Gastrocnemius medialis (tissue), 4 donors: ENCODE results near the gene TMEM45B. TPM values are rescaled to one million over a fixed set of nuclear protein-coding genes. Genes with fewer than 3 reads are reported as not detected.
"Not testable (repeated sequence)": the region's sequence is repeated elsewhere in the genome, so short reads cannot be mapped to it uniquely, and the experiment has no call there.

ENCODE experiments used
- ATAC-seq, 2 donors: fragments of 150-250 bp; one replicate each; pipeline ENCODE4 v1.9.1; 2016
- DNase-seq, 2 donors: peaks; one replicate each; pipeline ENCODE4 v3.0.0-alpha.2; 2019
- H3K27ac ChIP-seq, 4 donors: fragments of 200-600 bp; sonication (generic); 1 replicate in 1 of 4; 2 replicates in 3 of 4; pipeline ENCODE4 v1.5.1; 2016 to 2018; ENCODE audit warnings: mild to moderate bottlenecking in 2 of 4, moderate library complexity in 1 of 4
- H3K27me3 ChIP-seq, 3 donors: fragments of 200-600 bp; sonication (generic) in 2 of 3; 1 replicate in 1 of 3; 2 replicates in 2 of 3; pipeline versions ENCODE4 v1.5.1 to v1.6.0; 2016 to 2019; ENCODE audit warnings: mild to moderate bottlenecking in 1 of 3, moderate library complexity in 1 of 3
- H3K36me3 ChIP-seq, 2 donors: fragments of 200-600 bp; sonication (generic) in 1 of 2; one replicate each; pipeline ENCODE4 v1.5.1; 2017 to 2018
- H3K4me1 ChIP-seq, 2 donors: fragments of 200-600 bp; sonication (generic) in 1 of 2; one replicate each; pipeline ENCODE4 v1.5.1; 2016 to 2017; ENCODE audit warnings: mild to moderate bottlenecking in 2 of 2
- H3K4me3 ChIP-seq, 4 donors: fragments of 200-600 bp; sonication (generic) in 3 of 4; 1 replicate in 1 of 4; 2 replicates in 3 of 4; pipeline ENCODE4 v1.5.1; 2016 to 2019; ENCODE audit warnings: mild to moderate bottlenecking in 2 of 4
- H3K9me3 ChIP-seq, 3 donors: fragments of 200-600 bp; sonication (generic) in 2 of 3; 1 replicate in 1 of 3; 2 replicates in 2 of 3; pipeline ENCODE4 v1.5.1; 2016 to 2019
- CTCF ChIP-seq, 5 experiments: fragments of 450-650 bp in 3 of 5; fragments of 200-600 bp in 2 of 5; sonication (generic) in 2 of 5; IDR thresholded peaks in 4 of 5; conservative IDR thresholded peaks in 1 of 5; 1 replicate in 4 of 5; 2 replicates in 1 of 5; pipeline ENCODE4 v1.5.1; 2016 to 2019; ENCODE audit warnings: antibody characterized with exemption in 5 of 5, mild to moderate bottlenecking in 3 of 5, moderate library complexity in 3 of 5
- POLR2A ChIP-seq, 2 donors: fragments of 450-650 bp; IDR thresholded peaks; one replicate each; pipeline ENCODE4 v1.6.1; 2017; ENCODE audit warnings: antibody characterized with exemption in 2 of 2, mild to moderate bottlenecking in 2 of 2, moderate library complexity in 2 of 2
- in situ Hi-C, 4 donors: fragments of 200-750 bp; cut with MboI; loops; one replicate each; pipeline versions ENCODE4 v1.15.0 to v1.8.0; 2017; ENCODE audit warnings: low sequenced_read_pairs in 4 of 4
- intact Hi-C: fragments of 100-400 bp; cut with DNase I; formaldehyde crosslinking; loops from one replicate; pipeline ENCODE4 v1.15.1; 2023; ENCODE audit warnings: low total_unique reads
- total RNA-seq, 4 donors: library from RNA; depleted of rRNA; stranded (reverse); fragments of >200 nt; gene quantifications; one replicate each; pipeline versions ENCODE4 v1.1.0 to v1.2.3, GENCODE V29; 2016

The TMEM45B gene
- total RNA-seq, 4 donors from 2014 or later = 1.0 TPM; not detected in 3

GRCh38 chr11:129791515-129791914, 24.1 kb upstream of the TMEM45B start:
- in situ Hi-C loops = no loop called here
- H3K27me3 ChIP-seq = no peaks in the 10 kb centered on the region
- H3K4me1 ChIP-seq = no peaks in the 10 kb centered on the region
- no peaks in the 10 kb centered on the region for H3K9me3 ChIP-seq
- ATAC-seq = no peak
- no peak overlapping the region for H3K27ac ChIP-seq
- DNase-seq = no peak
- no peak for TF ChIP-seq CTCF (IDR thresholded peaks at IDR 0.05 in 4 of 5, conservative IDR thresholded peaks at IDR 0.05 in 1 of 5)
- TF ChIP-seq POLR2A (IDR thresholded peaks at IDR 0.05) = no peak
- no peak overlapping the region for H3K4me3 ChIP-seq
- no peaks in the 10 kb centered on the region for H3K36me3 ChIP-seq
- intact Hi-C loops = no loop called here

GRCh38 chr11:129792663-129793062, 23.0 kb upstream of the TMEM45B start:
- in situ Hi-C loops = no loop called here

GRCh38 chr11:129795089-129795488, 20.6 kb upstream of the TMEM45B start:
- intact Hi-C loops = no loop called here
- DNase-seq (no peak), ATAC-seq (no peak)
- no peaks in the 10 kb centered on the region for H3K36me3 ChIP-seq
- H3K4me1 ChIP-seq = no peaks in the 10 kb centered on the region
- TF ChIP-seq CTCF (IDR thresholded peaks at IDR 0.05 in 4 of 5, conservative IDR thresholded peaks at IDR 0.05 in 1 of 5) (no peak), POLR2A (IDR thresholded peaks at IDR 0.05) (no peak)
- H3K27ac ChIP-seq = no peak overlapping the region
- peaks cover 0 to 4% (median 0%) of the 10 kb centered on the region in 3 donors for H3K9me3 ChIP-seq
- in situ Hi-C loops = no loop called here
- H3K4me3 ChIP-seq = no peak overlapping the region
- H3K27me3 ChIP-seq = no peaks in the 10 kb centered on the region

More at GRCh38 chr11:129792663-129793062, 23.0 kb upstream of the TMEM45B start:
- no peak for TF ChIP-seq CTCF (IDR thresholded peaks at IDR 0.05 in 4 of 5, conservative IDR thresholded peaks at IDR 0.05 in 1 of 5)
- no peak for TF ChIP-seq POLR2A (IDR thresholded peaks at IDR 0.05)
- H3K9me3 ChIP-seq = no peaks in the 10 kb centered on the region
- DNase-seq = no peak
- no peaks in the 10 kb centered on the region for H3K36me3 ChIP-seq
- H3K4me1 ChIP-seq = no peaks in the 10 kb centered on the region
- no peak for ATAC-seq
- H3K27me3 ChIP-seq = no peaks in the 10 kb centered on the region
- H3K27ac ChIP-seq = no peak overlapping the region
- H3K4me3 ChIP-seq = no peak overlapping the region
- intact Hi-C loops = no loop called here

- no peak for DNase-seq
- Histone ChIP-seq H3K27me3 (no peaks in the 10 kb centered on the region), H3K9me3 (peaks cover 0 to 5% (median 0%) of the 10 kb centered on the region in 3 donors), H3K36me3 (no peaks in the 10 kb centered on the region), H3K4me3 (no peak overlapping the region), H3K4me1 (no peaks in the 10 kb centered on the region), H3K27ac (no peak overlapping the region)
- intact Hi-C loops (no loop called here), in situ Hi-C loops (no loop called here)
- ATAC-seq = no peak
- TF ChIP-seq CTCF (IDR thresholded peaks at IDR 0.05 in 4 of 5, conservative IDR thresholded peaks at IDR 0.05 in 1 of 5) = no peak
- TF ChIP-seq POLR2A (IDR thresholded peaks at IDR 0.05) = no peak
Observed at GRCh38 chr11:129798212-129798611, 17.4 kb upstream of the TMEM45B start.

- in situ Hi-C loops, H3K9me3 ChIP-seq, H3K27ac ChIP-seq, H3K4me1 ChIP-seq, H3K27me3 ChIP-seq, intact Hi-C loops, DNase-seq, H3K36me3 ChIP-seq, H3K4me3 ChIP-seq, ATAC-seq: not testable (repeated sequence)
Observed at GRCh38 chr11:129800162-129800561, 15.5 kb upstream of the TMEM45B start.
